Stimulated activated CD4-positive, alpha-beta T cell treated with anti-CD3 and anti-CD28 coated beads, Interleukin-15, amount 100 ng/mL, for 24 hours (primary cell): ENCODE results near the gene SCAF1.
A peak's percentile ranks its signal among the peaks of the same experiment; 100 is the strongest.

Experiments used
- DNase-seq: peaks from one replicate; pipeline ENCODE4 v3.0.0-alpha.2; 2020

Gene SCAF1

GRCh38 chr19:49669516-49669915 lies 27.5 kb downstream of the SCAF1 start:
- no peak for DNase-seq

- peak; percentile 83 for DNase-seq
Observed at GRCh38 chr19:49672131-49672919, 30.3 kb downstream of the SCAF1 start.

DNA sequence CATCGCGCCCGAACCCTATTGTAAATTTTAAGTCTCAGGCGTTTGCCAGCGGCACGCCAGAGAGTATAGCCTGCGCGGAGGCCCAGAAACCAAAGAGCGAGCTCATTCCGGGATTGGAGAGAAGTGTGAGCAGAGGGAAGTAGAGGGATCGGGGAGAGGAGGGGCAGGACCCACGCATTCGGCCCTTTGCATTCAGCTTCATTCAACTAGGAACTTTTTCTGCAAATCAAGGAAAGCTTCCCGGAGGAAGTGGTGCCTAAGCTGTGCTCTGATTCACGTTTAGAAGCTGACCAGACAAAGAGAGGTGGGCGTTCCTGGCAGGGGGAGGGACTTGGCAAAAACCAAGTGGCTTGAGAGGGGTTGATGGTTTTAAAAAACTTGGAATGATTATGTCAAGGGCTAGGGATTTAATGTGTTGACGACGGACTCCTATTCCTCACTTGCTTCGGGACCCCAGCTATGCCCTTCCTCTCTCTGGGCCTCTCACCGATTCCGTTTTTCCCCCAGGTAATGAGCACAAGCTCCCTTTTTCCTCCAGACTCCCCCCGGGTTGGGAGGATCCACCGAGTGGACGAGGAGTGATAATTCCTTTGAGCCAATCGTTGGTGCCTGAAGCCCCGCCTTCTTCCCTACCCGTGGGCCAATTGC lies 34.3 kb downstream of the SCAF1 start:
- DNase-seq: no peak

GRCh38 chr19:49676784-49677230 lies 34.8 kb downstream of the SCAF1 start:
- peak; percentile 99 for DNase-seq

DNA sequence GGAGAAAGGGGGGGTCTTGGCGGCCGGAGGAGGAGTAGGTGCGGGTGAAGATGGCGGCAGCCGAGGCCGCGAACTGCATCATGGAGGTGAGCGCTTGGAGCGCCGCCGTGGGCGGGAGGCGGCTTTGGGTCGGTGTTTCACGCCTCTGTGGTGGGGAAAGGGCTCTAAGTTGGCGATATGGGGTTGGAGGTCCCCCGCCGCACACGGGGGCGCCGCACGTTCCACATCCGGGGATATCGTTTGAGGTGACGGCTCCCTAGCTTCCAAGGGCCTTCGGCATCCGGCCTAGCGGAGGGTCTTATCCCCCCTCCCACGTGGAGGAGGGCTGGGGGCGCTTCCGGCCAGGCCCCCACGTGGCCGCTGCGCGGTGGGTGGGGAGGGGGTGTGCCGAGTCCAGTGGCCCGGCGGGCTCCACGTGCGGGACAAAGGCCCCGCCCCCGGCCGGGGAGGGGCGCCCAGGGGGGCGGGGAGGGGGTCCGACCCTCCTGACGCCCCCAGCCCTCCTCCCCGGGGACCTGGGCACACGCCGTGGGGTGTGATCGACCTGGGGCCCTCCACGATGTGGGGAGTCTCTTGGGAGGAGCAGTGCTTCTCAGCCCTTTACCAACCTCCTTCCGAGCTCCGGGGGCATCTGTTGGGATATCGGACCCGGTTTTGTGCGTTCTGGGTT lies 35.4 kb downstream of the SCAF1 start, which contains the start of gene PRMT1:
Gene PRMT1 (plus strand): TSS at position 41 of the 670 bp plus-strand sequence. CDS start 10 bp downstream, at position 51.
- DNase-seq: peak; percentile 72

- peak; percentile 85 for DNase-seq
Observed at GRCh38 chr19:49677901-49678674, 36.1 kb downstream of the SCAF1 start.

DNA sequence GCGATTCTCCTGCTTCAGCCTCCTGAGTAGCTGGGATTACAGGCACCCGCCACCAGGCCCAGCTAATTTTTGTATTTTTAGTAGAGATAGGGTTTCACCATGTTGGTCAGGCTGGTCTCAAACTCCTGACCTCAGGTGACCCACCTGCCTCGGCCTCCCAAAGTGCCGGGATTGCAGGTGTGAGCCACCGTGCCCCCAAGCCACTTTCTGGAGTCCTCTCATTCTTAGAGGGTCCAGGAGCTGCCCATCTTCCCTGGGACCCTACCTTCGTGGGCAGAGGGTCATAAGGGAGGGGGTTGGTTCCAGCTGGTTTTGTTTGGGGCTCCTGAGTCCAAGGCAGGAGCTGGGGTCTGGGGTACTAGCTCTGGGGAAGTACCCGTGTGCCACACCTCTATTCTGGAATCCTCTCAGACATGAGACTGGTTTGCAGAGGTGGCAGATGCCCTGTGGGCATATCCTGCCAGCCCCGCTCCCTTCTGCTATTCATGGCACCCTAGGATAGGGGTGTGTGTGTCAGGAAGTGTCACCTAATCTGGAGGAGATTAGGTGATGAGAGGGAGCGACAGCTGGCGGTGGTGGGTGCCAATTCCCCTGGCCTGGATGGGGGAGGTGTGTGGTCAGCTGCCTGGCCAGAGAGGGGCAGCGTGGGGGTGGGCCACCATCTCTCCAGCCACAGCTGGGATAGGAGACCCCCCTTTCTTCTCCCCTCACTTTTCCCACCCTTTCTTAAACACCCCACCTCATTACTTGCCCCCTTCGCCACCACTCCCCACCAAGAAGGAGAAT lies 37.2 kb downstream of the SCAF1 start:
- no peak for DNase-seq

GRCh38 chr19:49679771-49680413 lies 37.9 kb downstream of the SCAF1 start:
- DNase-seq: no peak

DNA sequence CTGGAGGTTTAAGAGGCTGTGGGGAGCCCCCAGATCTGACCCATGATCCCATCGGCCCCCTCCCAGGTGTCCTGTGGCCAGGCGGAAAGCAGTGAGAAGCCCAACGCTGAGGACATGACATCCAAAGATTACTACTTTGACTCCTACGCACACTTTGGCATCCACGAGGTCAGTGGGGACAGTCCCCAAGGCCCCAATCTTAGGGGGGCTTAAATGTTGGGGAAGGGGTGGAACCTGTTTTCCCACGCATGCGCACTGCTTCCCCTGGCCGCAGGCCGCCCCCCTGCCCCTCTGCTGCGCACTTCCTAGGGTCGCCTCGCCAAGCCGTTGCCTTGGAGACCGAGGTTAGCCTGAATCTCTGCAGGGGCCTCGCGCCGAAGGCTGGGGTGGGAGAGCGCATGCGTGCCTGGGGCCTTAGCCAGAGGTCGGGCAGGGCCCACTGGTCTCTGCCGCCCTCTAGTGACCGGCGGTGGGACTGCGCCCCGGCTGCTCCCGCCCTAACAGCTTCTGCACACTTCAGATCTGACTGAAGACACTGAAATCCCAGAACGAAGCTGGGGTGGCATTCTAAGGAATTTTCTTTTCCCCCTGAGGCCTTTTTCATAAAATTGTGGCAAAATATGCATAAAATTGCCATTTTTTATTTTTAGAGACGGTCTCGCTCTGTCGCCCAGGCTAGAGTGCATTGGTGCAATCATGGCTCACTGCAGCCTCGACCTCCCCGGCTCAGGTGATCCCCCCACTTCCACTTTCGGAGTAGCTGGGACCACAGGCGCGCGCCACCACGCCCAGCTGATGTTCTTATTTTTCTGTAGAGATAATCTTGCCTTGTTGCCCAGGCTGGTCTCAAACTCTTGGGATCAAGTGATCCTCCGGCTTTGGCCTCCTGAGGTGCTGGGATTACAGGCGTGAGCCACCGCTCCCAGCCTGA lies 38.7 kb downstream of the SCAF1 start:
- DNase-seq: peak; percentile 97

GRCh38 chr19:49681830-49682229 lies 39.8 kb downstream of the SCAF1 start:
- no peak for DNase-seq

DNA sequence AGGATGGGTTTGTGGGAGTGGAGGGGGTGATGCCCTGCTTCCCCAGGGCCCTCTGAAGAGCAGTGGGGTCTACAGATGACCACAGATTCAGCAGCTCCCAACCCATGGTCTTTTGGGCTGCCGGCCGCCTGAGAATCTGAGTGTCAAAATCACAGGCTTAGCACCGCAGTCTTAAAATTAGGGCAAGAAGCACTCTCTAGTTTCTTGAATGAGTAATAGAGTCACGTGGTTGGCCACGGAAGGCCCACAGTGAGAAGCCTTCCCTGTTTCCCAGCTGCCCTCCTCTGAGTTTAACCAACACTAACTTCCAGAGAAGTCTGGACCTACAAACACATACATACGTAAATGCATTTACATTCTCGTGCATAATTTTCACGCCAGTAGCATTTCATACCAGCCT lies 40.3 kb downstream of the SCAF1 start:
- no peak for DNase-seq

- no peak for DNase-seq
Observed at GRCh38 chr19:49683814-49684250, 41.8 kb downstream of the SCAF1 start.

- DNase-seq: no peak
Observed at GRCh38 chr19:49684251-49684982, 42.4 kb downstream of the SCAF1 start.

- DNase-seq: no peak
Observed at GRCh38 chr19:49684983-49685553, 43.1 kb downstream of the SCAF1 start.

DNA sequence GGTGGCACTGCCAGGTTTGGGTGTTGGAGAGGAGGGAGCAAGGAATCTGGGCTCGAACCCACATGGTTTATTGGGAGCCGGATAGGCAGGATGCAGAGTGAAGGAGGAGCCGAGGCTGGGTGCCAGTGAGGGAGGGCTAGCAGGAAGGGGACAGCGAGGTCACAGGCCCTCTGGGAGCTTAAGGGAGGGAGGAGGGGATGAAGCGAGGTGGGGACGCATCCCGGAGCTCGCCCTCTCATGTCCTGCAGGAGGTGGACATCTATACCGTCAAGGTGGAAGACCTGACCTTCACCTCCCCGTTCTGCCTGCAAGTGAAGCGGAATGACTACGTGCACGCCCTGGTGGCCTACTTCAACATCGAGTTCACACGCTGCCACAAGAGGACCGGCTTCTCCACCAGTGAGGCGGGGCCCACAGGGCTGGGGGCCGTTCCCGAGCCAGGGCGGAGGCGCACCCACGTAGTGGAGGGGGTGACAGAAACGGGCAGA lies 43.9 kb downstream of the SCAF1 start:
- no peak for DNase-seq

- no peak for DNase-seq
Observed at GRCh38 chr19:49686503-49687088, 44.6 kb downstream of the SCAF1 start.

- DNase-seq: no peak
Observed at GRCh38 chr19:49687150-49687549, 45.1 kb downstream of the SCAF1 start.

- DNase-seq: no peak
Observed at GRCh38 chr19:49687566-49688316, 45.7 kb downstream of the SCAF1 start.
